HepG2 (cell line): ENCODE results near the gene PELI2. TPM values are rescaled to one million over a fixed set of nuclear protein-coding genes. Genes with fewer than 3 reads are reported as not detected.
A peak's percentile ranks its signal among the peaks of the same experiment; 100 is the strongest.

Experiments used
- ATAC-seq: fragments of 200-7000 bp; cut with Tn5 transposase; 3 replicates; pipeline ENCODE4 v1.9.1; 2020; ENCODE audit warnings: mild to moderate bottlenecking, moderate library complexity
- BruUV-seq: library from RNA; stranded (reverse); fragments of 400-500 nt; replicated peaks from 2 replicates; lab custom pipeline; 2021; lab: Mats Ljungman, UMichigan
- CTCF ChIA-PET: fragments of 300-600 bp; formaldehyde crosslinking; extraction: SDS; loops from one replicate; lab custom pipeline; 2021; ENCODE audit warnings: low total read pairs, inconsistent platforms, low intra/inter-chr PET ratio; lab: Yijun Ruan, JAX
- POLR2A ChIA-PET: fragments of 350-600 bp; sonication (Branson Sonifier 250); formaldehyde crosslinking; loops from one replicate; lab custom pipeline; 2020; ENCODE audit warnings: antibody characterized with exemption, inconsistent platforms; lab: Yijun Ruan, JAX
- DNase-seq: peaks from one replicate; pipeline ENCODE4 v3.0.0-alpha.2; 2015; ENCODE audit warnings: low spot score
- FAIRE-seq: peaks from 3 replicates; lab custom pipeline; 2011; peaks lifted over from hg19 to GRCh38; lab: Jason Lieb, UNC
- H2AFZ ChIP-seq: one replicate; pipeline ENCODE4 v1.6.1; 2011; ENCODE audit warnings: low read length, inconsistent platforms
- H3K27ac ChIP-seq: fragments of 300-600 bp; 3 replicates; pipeline ENCODE4 v1.8.0; 2011; ENCODE audit warnings: mixed run types, mild to moderate bottlenecking, mixed read lengths, low read length, inconsistent platforms; ENCODE audit not compliant: insufficient read depth; ENCODE audit errors: extremely low read length
- H3K27me3 ChIP-seq, 2 experiments: fragments of 200-600 bp in 1 of 2; 2 replicates in 1 of 2; 3 replicates in 1 of 2; pipeline versions ENCODE4 v1.6.0 to v1.8.0; 2011; ENCODE audit warnings: low read length in 2 of 2, mild to moderate bottlenecking in 2 of 2, moderate library complexity in 2 of 2, inconsistent platforms in 1 of 2; ENCODE audit not compliant: insufficient read depth in 2 of 2, control insufficient read depth in 1 of 2
- H3K36me3 ChIP-seq, 2 experiments: fragments of 200-600 bp in 1 of 2; replicated peaks in 1 of 2; 2 replicates in 1 of 2; 3 replicates in 1 of 2; pipeline versions ENCODE4 v1.5.1 to v1.8.0; 2011; ENCODE audit warnings: low read length in 2 of 2, inconsistent platforms in 1 of 2; ENCODE audit not compliant: insufficient read depth in 2 of 2, control insufficient read depth in 1 of 2
- H3K4me1 ChIP-seq: 2 replicates; pipeline ENCODE4 v1.5.1; 2012; ENCODE audit warnings: low read length, inconsistent platforms; ENCODE audit not compliant: insufficient read depth
- H3K4me2 ChIP-seq: 2 replicates; pipeline ENCODE4 v1.6.0; 2011; ENCODE audit warnings: low read depth, low read length, inconsistent platforms
- H3K4me3 ChIP-seq, 3 experiments: fragments of 200-600 bp in 1 of 3; sonication (generic), shearing (Covaris generic) in 1 of 3; replicated peaks in 1 of 3; 2 replicates each; pipeline ENCODE4 v1.5.1; 2011 to 2016; ENCODE audit warnings: low read length in 3 of 3, inconsistent platforms in 2 of 3, low read depth in 2 of 3, mild to moderate bottlenecking in 2 of 3, control low read depth in 1 of 3, mixed read lengths in 1 of 3; ENCODE audit not compliant: insufficient read depth in 1 of 3
- H3K79me2 ChIP-seq: one replicate; pipeline ENCODE4 v1.6.1; 2011; ENCODE audit warnings: low read length, inconsistent platforms; ENCODE audit not compliant: insufficient read depth
- H3K9ac ChIP-seq: 2 replicates; pipeline ENCODE4 v1.6.0; 2011; ENCODE audit warnings: mild to moderate bottlenecking, low read depth, low read length, inconsistent platforms; ENCODE audit not compliant: insufficient read depth
- H3K9me3 ChIP-seq: 2 replicates; pipeline ENCODE4 v1.5.1; 2012; ENCODE audit warnings: mild to moderate bottlenecking, low read length
- H4K20me1 ChIP-seq: 2 replicates; pipeline ENCODE4 v1.6.0; 2011; ENCODE audit warnings: inconsistent platforms, mild to moderate bottlenecking, low read length, moderate library complexity; ENCODE audit not compliant: insufficient read depth
- AHDC1 ChIP-seq: sonication (generic); formaldehyde crosslinking; IDR thresholded peaks from 2 replicates; pipeline ENCODE4 v1.5.1; 2020; ENCODE audit warnings: mild to moderate bottlenecking, missing genetic modification reagents, borderline replicate concordance
- CENPBD1 ChIP-seq: sonication (generic); formaldehyde crosslinking; IDR thresholded peaks from 2 replicates; pipeline ENCODE4 v1.8.0; 2022; ENCODE audit warnings: missing genetic modification reagents, low read depth, mild to moderate bottlenecking, borderline replicate concordance
- CREB1 ChIP-seq, 2 experiments: fragments of 450-650 bp in 1 of 2; IDR thresholded peaks; 2 replicates each; pipeline ENCODE4 v1.6.1; 2016 to 2017; ENCODE audit warnings: control low read depth in 1 of 2, mild to moderate bottlenecking in 1 of 2, missing compliant biosample characterization in 1 of 2, missing genetic modification characterization in 1 of 2
- JUNB ChIP-seq: sonication (generic); formaldehyde crosslinking; IDR thresholded peaks from 2 replicates; pipeline ENCODE4 v1.8.0; 2022; ENCODE audit warnings: missing genetic modification reagents, mild to moderate bottlenecking, borderline replicate concordance
- SNRNP70 ChIP-seq: fragments of 200-400 bp; formaldehyde crosslinking; IDR thresholded peaks from 2 replicates; pipeline ENCODE4 v1.6.1; 2017; ENCODE audit warnings: mild to moderate bottlenecking, low read depth, low read length, moderate library complexity
- ZBTB49 ChIP-seq: sonication (generic); formaldehyde crosslinking; IDR thresholded peaks from 2 replicates; pipeline ENCODE4 v1.4.0; 2020; ENCODE audit warnings: missing genetic modification reagents, borderline replicate concordance
- ZNF33A ChIP-seq: sonication (generic); formaldehyde crosslinking; IDR thresholded peaks from 2 replicates; pipeline ENCODE4 v1.5.1; 2020; ENCODE audit warnings: missing genetic modification reagents, mild to moderate bottlenecking, moderate library complexity, borderline replicate concordance
- WGBS: methylation state at CpG from one replicate; pipeline ENCODE4 v1.1.6; 2017; ENCODE audit warnings: low lambda C conversion rate; 5-methylcytosine and 5-hydroxymethylcytosine counted together
- in situ Hi-C: cut with HindIII; loops from 2 replicates; pipeline ENCODE4 v1.10.0; 2017; ENCODE audit warnings: low pct_unique_long_range_greater_than_20kb; ENCODE audit not compliant: extremely low pct_ligation_motif_present
- intact Hi-C: fragments of 100-400 bp; cut with micrococcal nuclease; formaldehyde crosslinking; loops from one replicate; pipeline ENCODE4 v1.10.0; 2022; ENCODE audit not compliant: unreplicated experiment
- polyA plus RNA-seq, 8 experiments: library from polyadenylated mRNA; depleted of rRNA in 3 of 8; stranded (reverse) in 7 of 8; unstranded in 1 of 8; fragments of >200 nt; fragmentation: Illumina TruSeq in 4 of 8; extraction: Trizol in 4 of 8; gene quantifications; 2 replicates each; pipeline versions ENCODE4 v1.2.1 to v1.2.3, GENCODE V29; 2011 to 2016; ENCODE audit warnings: low read depth in 4 of 8, missing spikeins in 1 of 8, mixed read lengths in 1 of 8; ENCODE audit not compliant: insufficient read depth in 1 of 8
- total RNA-seq, 5 experiments: library from RNA; depleted of rRNA; stranded (reverse); fragments of >200 nt; fragmentation: Illumina TruSeq; extraction: Trizol; gene quantifications; 2 replicates each; pipeline ENCODE4 v1.2.3, GENCODE V29; 2016; ENCODE audit warnings: low read depth in 1 of 5

The PELI2 gene
- total and polyA plus RNA-seq, 2 of the 13 experiments (the other 11 are each of a cell fraction or from before 2014, with no cell fraction given) = 0.07 TPM; not detected in 1

- in situ Hi-C loops = no loop called here
- BruUV-seq = no TSS peak
- Histone ChIP-seq H3K79me2 (no peaks in the 10 kb centered on the region), H3K27ac (no peak overlapping the region), H3K9me3 (no peaks in the 10 kb centered on the region), H3K36me3 (no peaks in the 10 kb centered on the region), H3K27me3 (peaks cover 0 to 4% of the 10 kb centered on the region in 2 experiments; a peak in 1 of 5 replicates), H3K9ac (no peak overlapping the region), H3K4me1 (no peaks in the 10 kb centered on the region), H3K4me3 (no peak overlapping the region), H3K4me2 (no peak overlapping the region), H4K20me1 (no peaks in the 10 kb centered on the region), H2AFZ (no peak overlapping the region)
- POLR2A ChIA-PET = no interaction called here
- DNase-seq (no peak), ATAC-seq (no peak), FAIRE-seq (no peak)
- intact Hi-C loops = no loop called here
- CTCF ChIA-PET = no interaction called here
- TF ChIP-seq ZNF33A (CRISPR knock-in tag) (no peak), CENPBD1 (CRISPR knock-in tag) (no peak), SNRNP70 (no peak)
- WGBS = 0% methylated on average over 1 of the region's 1 CpG
Observed at GRCh38 chr14:56092763-56093162, 25.4 kb upstream of the PELI2 start.

- 36% methylated on average over 4 of the region's 4 CpGs for WGBS
- H3K4me3 ChIP-seq = no peak overlapping the region
- POLR2A ChIA-PET = no interaction called here
- CTCF ChIA-PET = no interaction called here
- no peaks in the 10 kb centered on the region for H4K20me1 ChIP-seq
- ATAC-seq = no peak
- no peak for FAIRE-seq
- H3K79me2 ChIP-seq = no peaks in the 10 kb centered on the region
- H3K9ac ChIP-seq = no peak overlapping the region
- BruUV-seq = no TSS peak
- no peak for DNase-seq
- H3K27me3 ChIP-seq = no peaks in the 10 kb centered on the region
- no peak overlapping the region for H2AFZ ChIP-seq
- no peaks in the 10 kb centered on the region for H3K4me1 ChIP-seq
- H3K36me3 ChIP-seq = no peaks in the 10 kb centered on the region
- in situ Hi-C loops = no loop called here
- no peak overlapping the region for H3K27ac ChIP-seq
- no peak overlapping the region for H3K4me2 ChIP-seq
- intact Hi-C loops = no loop called here
- TF ChIP-seq AHDC1 (no peak), CREB1 (IDR thresholded peaks at IDR 0.05) (peak; percentile 42; the same call in 1 of the 2 replicates), CREB1 (CRISPR knock-in tag; IDR thresholded peaks at IDR 0.05) (no peak), JUNB (CRISPR knock-in tag) (no peak), ZBTB49 (no peak)
- no peaks in the 10 kb centered on the region for H3K9me3 ChIP-seq
Observed at GRCh38 chr14:56094076-56094475, 24.1 kb upstream of the PELI2 start.
